ENCODE measurements around the gene LRP11. TPM values are rescaled to one million over a fixed set of nuclear protein-coding genes. Genes with fewer than 3 reads are reported as not detected.

The LRP11 gene
- total and polyA plus RNA-seq, 2 of the 13 experiments (the other 11 are each of a cell fraction or from before 2014, with no cell fraction given): 32.4 to 48.9 TPM

DNA sequence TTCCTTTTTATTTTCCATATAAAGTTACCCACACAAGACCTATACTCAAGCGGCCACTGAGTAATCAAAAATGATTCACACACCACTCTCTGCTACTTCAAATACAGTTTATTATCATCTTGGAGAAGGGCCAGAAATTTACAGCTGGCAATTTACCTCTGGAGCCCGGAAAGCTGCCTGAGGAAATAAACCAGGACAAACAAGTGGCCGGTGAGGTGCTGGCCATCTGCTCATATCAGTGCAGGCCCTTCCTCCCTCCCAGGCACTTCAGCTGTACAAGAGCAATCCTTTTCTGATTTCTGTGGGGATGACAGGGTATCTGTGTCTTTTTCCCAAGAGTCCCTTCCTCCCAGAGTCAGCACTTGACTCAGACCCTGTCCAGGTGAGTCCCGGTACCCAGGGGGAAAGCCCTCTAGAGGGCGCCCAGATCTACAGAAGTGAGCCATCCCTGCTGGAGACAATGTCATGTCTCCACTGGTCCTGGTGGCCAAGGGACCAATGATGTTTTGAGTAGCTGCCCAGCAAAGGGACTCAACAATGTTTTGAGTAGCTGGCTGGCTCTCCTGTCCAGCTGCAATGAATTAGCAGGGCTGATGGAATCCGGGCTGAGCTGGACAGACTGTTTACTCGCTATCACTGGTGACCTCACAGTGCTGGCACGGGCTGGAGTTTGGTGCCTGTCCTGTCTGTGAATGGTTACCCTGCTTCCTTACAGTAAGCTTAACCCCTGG lies 23.6 kb downstream of the LRP11 start (continued):
- TF ChIP-seq, protein P1, sequence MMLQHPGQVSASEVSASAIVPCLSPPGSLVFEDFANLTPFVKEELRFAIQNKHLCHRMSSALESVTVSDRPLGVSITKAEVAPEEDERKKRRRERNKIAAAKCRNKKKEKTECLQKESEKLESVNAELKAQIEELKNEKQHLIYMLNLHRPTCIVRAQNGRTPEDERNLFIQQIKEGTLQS (CRISPR knock-in tag; IDR thresholded peaks at IDR 0.05): no peak
- TF ChIP-seq ZNF7 (CRISPR knock-in tag; IDR thresholded peaks at IDR 0.05) (no peak), HNRNPUL1 (IDR thresholded peaks at IDR 0.05; ENCODE audit: low read depth, low read length) (no peak), ZNF547 (CRISPR knock-in tag; IDR thresholded peaks at IDR 0.05) (no peak), ZFP36L2 (CRISPR knock-in tag; IDR thresholded peaks at IDR 0.05) (no peak), ZMYM3 (CRISPR knock-in tag; IDR thresholded peaks at IDR 0.05) (no peak), ZNF749 (CRISPR knock-in tag; IDR thresholded peaks at IDR 0.05; ENCODE audit: borderline replicate concordance) (no peak), ZSCAN22 (CRISPR knock-in tag; IDR thresholded peaks at IDR 0.05) (no peak), HNRNPK (IDR thresholded peaks at IDR 0.05; ENCODE audit: low read depth, low read length, poor library complexity, severe bottlenecking) (no peak), POLR2A (IDR thresholded peaks at IDR 0.05; ENCODE audit: insufficient read depth in 1 of 2, low read depth in 2 of 2, low read length in 2 of 2) (no peak), ZNF235 (CRISPR knock-in tag; IDR thresholded peaks at IDR 0.05; ENCODE audit: borderline replicate concordance) (no peak), ZNF556 (CRISPR knock-in tag; IDR thresholded peaks at IDR 0.05; ENCODE audit: borderline replicate concordance) (no peak; the same call in 1 of the 2 replicates), ZNF451 (CRISPR knock-in tag; IDR thresholded peaks at IDR 0.05) (no peak), ZNF225 (CRISPR knock-in tag; IDR thresholded peaks at IDR 0.05) (no peak), POLR2AphosphoS5 (IDR thresholded peaks at IDR 0.05; ENCODE audit: low read depth, low read length) (no peak), ARNTL (CRISPR knock-in tag; IDR thresholded peaks at IDR 0.05) (no peak), ZNF563 (CRISPR knock-in tag; IDR thresholded peaks at IDR 0.05) (no peak), SP2 (CRISPR knock-in tag; IDR thresholded peaks at IDR 0.05) (no peak), JUNB (CRISPR knock-in tag; IDR thresholded peaks at IDR 0.05; ENCODE audit: borderline replicate concordance) (no peak), PLRG1 (conservative IDR thresholded peaks at IDR 0.05) (no peak), ZNF558 (CRISPR knock-in tag; IDR thresholded peaks at IDR 0.05; ENCODE audit: borderline replicate concordance) (no peak), NFIC (IDR thresholded peaks at IDR 0.05; ENCODE audit: low read length) (no peak)
- TF ChIP-seq, protein P2, sequence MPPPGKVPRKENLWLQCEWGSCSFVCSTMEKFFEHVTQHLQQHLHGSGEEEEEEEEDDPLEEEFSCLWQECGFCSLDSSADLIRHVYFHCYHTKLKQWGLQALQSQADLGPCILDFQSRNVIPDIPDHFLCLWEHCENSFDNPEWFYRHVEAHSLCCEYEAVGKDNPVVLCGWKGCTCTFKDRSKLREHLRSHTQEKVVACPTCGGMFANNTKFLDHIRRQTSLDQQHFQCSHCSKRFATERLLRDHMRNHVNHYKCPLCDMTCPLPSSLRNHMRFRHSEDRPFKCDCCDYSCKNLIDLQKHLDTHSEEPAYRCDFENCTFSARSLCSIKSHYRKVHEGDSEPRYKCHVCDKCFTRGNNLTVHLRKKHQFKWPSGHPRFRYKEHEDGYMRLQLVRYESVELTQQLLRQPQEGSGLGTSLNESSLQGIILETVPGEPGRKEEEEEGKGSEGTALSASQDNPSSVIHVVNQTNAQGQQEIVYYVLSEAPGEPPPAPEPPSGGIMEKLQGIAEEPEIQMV (CRISPR knock-in tag; IDR thresholded peaks at IDR 0.05; ENCODE audit: low read depth): no peak
- TF ChIP-seq, protein P3, sequence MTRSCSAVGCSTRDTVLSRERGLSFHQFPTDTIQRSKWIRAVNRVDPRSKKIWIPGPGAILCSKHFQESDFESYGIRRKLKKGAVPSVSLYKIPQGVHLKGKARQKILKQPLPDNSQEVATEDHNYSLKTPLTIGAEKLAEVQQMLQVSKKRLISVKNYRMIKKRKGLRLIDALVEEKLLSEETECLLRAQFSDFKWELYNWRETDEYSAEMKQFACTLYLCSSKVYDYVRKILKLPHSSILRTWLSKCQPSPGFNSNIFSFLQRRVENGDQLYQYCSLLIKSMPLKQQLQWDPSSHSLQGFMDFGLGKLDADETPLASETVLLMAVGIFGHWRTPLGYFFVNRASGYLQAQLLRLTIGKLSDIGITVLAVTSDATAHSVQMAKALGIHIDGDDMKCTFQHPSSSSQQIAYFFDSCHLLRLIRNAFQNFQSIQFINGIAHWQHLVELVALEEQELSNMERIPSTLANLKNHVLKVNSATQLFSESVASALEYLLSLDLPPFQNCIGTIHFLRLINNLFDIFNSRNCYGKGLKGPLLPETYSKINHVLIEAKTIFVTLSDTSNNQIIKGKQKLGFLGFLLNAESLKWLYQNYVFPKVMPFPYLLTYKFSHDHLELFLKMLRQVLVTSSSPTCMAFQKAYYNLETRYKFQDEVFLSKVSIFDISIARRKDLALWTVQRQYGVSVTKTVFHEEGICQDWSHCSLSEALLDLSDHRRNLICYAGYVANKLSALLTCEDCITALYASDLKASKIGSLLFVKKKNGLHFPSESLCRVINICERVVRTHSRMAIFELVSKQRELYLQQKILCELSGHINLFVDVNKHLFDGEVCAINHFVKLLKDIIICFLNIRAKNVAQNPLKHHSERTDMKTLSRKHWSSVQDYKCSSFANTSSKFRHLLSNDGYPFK (CRISPR knock-in tag; IDR thresholded peaks at IDR 0.05; ENCODE audit: borderline replicate concordance): peak; percentile 58; the same call in 1 of the 2 replicates
- TF ChIP-seq, protein P4, sequence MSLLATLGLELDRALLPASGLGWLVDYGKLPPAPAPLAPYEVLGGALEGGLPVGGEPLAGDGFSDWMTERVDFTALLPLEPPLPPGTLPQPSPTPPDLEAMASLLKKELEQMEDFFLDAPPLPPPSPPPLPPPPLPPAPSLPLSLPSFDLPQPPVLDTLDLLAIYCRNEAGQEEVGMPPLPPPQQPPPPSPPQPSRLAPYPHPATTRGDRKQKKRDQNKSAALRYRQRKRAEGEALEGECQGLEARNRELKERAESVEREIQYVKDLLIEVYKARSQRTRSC (CRISPR knock-in tag; IDR thresholded peaks at IDR 0.05; ENCODE audit: low read depth): no peak
